Measurements from ENCODE around the gene ENKUR.

DNA sequence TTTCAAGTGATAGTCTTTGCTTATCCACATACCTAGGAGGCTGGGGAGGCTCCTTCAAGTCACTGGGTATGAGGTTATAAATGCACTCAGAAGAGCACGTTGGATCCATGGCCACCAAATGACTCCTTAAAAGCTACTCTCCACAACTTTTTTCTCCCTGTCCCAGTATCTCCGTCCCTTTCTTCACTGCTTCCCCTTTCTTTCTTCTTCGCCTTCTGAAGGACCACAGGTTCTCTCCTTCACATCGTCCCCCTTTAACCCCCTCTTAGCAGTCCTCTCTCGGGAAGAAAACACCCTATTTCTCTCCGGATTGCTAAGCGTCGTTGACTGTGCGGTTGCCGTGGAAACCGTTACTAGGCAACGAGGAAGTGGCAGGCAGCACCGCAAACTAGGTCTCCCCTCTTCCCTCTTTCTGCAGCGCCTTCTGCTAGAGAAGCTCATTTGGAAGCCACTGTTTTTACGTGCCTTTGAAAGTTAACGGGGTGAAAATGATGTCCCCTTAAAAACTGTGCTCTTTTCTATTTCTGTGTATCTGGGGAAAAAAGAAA, at the start of gene ENKUR:
- TF ChIP-seq CTCF (IDR thresholded peaks at IDR 0.05) (no peak), POLR2AphosphoS5 (IDR thresholded peaks at IDR 0.05; ENCODE audit: low read depth, low read length) (no peak), REST (IDR thresholded peaks at IDR 0.05; ENCODE audit: insufficient read depth in 1 of 2, low read depth in 2 of 2, low read length in 1 of 2) (no peak), SIN3A (IDR thresholded peaks at IDR 0.05; ENCODE audit: borderline replicate concordance, insufficient read depth, low read depth, low read length) (no peak)
